PFSK-1 (cell line): Measurements from ENCODE around the gene COIL.

Source experiments
- FOXP2 ChIP-seq: optimal IDR thresholded peaks from 2 replicates; pipeline ENCODE3; 2011; ENCODE audit warnings: borderline replicate concordance, control low read depth, inconsistent platforms; ENCODE audit not compliant: insufficient read depth; ENCODE audit errors: extremely low read length, extremely low read depth
- POLR2AphosphoS5 ChIP-seq: IDR thresholded peaks from 2 replicates; pipeline ENCODE4 v1.6.1; 2012; ENCODE audit warnings: low read depth, mild to moderate bottlenecking, control low read depth, low read length, moderate library complexity
- SIN3A ChIP-seq: IDR thresholded peaks from 2 replicates; pipeline ENCODE4 v1.6.1; 2012; ENCODE audit warnings: mild to moderate bottlenecking, low read length, moderate library complexity, borderline replicate concordance; ENCODE audit not compliant: insufficient read depth
- TAF1 ChIP-seq: IDR thresholded peaks from 2 replicates; pipeline ENCODE4 v1.6.1; 2012; ENCODE audit warnings: low read length, control low read depth, borderline replicate concordance; ENCODE audit not compliant: insufficient read depth
- TF ChIP-seq, protein P1 (sequence below), 2 experiments: IDR thresholded peaks; 2 replicates each; pipeline versions ENCODE4 v1.6.1 to v1.8.0; 2011 to 2012; ENCODE audit warnings: low read depth in 2 of 2, low read length in 2 of 2, control low read depth in 1 of 2, inconsistent platforms in 1 of 2, mild to moderate bottlenecking in 1 of 2, moderate library complexity in 1 of 2; ENCODE audit not compliant: insufficient read depth in 1 of 2

The COIL gene

DNA sequence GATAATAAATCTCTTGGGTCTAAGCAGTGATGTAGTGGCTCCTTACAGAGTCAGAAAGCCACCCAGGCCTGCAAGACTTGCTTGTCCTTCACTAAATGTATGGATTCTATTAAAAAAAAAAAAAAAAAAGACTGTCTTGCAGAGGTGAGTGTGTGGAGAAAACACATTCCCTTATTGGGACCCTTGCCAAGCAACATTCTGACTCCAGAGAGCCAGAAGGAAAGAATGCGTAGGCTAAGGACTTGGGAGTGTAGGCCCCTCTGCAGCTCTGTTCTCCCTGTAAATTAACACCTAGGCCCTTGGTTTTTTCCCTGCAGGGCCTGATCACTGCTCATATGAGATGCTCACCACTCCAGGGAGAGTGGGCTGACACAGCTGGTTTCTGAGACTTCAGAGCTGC is 34.9 kb upstream of the COIL start:
- TF ChIP-seq POLR2AphosphoS5, result no peak
- TF ChIP-seq, protein P1, sequence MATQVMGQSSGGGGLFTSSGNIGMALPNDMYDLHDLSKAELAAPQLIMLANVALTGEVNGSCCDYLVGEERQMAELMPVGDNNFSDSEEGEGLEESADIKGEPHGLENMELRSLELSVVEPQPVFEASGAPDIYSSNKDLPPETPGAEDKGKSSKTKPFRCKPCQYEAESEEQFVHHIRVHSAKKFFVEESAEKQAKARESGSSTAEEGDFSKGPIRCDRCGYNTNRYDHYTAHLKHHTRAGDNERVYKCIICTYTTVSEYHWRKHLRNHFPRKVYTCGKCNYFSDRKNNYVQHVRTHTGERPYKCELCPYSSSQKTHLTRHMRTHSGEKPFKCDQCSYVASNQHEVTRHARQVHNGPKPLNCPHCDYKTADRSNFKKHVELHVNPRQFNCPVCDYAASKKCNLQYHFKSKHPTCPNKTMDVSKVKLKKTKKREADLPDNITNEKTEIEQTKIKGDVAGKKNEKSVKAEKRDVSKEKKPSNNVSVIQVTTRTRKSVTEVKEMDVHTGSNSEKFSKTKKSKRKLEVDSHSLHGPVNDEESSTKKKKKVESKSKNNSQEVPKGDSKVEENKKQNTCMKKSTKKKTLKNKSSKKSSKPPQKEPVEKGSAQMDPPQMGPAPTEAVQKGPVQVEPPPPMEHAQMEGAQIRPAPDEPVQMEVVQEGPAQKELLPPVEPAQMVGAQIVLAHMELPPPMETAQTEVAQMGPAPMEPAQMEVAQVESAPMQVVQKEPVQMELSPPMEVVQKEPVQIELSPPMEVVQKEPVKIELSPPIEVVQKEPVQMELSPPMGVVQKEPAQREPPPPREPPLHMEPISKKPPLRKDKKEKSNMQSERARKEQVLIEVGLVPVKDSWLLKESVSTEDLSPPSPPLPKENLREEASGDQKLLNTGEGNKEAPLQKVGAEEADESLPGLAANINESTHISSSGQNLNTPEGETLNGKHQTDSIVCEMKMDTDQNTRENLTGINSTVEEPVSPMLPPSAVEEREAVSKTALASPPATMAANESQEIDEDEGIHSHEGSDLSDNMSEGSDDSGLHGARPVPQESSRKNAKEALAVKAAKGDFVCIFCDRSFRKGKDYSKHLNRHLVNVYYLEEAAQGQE (IDR thresholded peaks at IDR 0.05; ENCODE audit: insufficient read depth in 1 of 2, low read depth in 2 of 2, low read length in 2 of 2), result no peak

DNA sequence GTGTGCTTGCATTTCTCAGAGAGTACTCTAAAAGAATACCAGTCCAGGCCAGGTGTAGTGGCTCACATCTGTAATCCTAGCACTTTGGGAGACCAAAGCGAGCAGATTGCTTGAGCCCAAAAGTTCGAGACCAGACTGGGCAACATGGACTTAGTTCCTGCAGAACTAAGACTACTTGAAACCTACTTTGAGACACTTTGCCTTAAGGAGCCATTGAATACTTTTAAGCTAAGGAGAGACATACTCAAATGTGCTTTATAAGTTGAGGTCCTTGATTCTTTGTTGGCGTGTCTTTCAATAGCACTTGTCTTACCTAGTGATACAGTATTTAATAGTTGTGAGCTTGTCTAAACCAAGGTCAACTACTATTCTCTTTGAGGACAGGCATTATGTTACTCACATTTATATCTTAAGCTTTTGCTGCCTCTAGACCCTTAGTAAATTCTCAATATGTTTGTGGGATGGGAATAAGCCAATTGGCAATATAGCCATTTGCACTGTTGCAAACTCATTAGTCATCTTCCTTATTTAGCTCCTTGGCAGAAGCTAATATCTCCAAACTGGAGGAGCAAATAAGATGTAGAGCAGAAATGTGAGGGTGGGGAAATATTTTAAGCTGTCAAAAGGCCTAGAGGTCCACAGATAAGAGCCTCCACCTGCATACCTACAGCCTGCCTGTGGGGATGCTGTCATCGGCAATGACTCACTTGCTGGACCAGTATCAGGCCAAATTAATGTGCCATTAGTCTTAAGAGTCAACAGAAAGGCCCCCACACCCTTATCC is 33.4 kb upstream of the COIL start:
- TF ChIP-seq POLR2AphosphoS5 (no peak), SIN3A (no peak), TAF1 (no peak), FOXP2 (no peak)
- TF ChIP-seq, protein P1 (IDR thresholded peaks at IDR 0.05; ENCODE audit: insufficient read depth in 1 of 2, low read depth in 2 of 2, low read length in 2 of 2), result no peak

DNA sequence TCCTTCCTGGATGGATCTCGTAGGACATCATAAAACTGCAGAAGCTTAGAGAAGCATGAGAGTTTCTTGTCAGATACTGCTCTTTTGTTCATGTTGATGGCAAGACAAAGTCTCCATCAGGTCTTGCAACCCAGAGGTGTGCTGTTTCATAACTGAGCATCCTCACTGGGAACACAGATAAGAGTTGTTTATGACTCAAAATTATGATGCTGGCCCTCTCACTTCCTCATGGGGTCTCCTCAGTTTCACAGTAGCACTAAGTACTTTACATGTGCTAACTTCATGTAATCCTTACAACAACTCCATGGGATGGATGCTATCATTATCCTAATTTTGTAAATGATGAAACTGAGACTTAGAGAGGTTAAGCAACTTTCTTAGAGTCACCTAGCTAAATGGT is 31.5 kb upstream of the COIL start:
- no peak for TF ChIP-seq FOXP2
- TF ChIP-seq, protein P1 (IDR thresholded peaks at IDR 0.05; ENCODE audit: insufficient read depth in 1 of 2, low read depth in 2 of 2, low read length in 2 of 2), result no peak
- no peak for TF ChIP-seq SIN3A
- TF ChIP-seq POLR2AphosphoS5, result no peak
- no peak for TF ChIP-seq TAF1

DNA sequence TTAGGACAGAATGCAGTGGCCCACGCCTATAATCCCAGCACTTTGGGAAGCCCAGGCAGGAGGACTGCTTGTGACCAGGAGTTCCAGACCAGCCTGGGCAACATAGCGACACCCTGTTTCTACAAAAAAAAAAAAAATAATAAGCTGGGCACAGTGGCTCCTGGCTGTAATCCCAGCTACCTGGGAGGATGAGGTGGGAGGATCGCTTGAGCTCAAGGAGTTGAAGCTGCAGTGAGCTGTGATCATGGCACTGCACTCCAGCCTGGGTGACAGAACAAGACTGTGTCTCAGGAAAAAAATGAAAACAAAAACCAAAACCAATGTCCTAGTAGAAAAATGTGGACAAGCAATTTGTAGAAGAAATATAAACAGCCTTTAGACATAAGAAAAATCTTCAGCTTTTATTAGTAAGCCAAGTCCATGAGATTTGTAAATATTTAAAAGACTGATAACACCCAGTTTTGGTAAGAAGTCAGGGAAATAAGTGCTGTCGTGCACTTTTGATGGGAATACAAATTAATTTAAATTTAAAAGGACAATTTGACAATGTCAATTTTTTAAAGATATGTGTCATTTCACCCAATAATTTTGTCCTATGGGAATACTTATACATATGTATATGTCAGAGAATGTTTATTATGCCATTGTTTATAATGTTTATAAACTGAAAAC is 28.2 kb upstream of the COIL start:
- TF ChIP-seq SIN3A (no peak), POLR2AphosphoS5 (no peak), TAF1 (no peak), FOXP2 (no peak)
- TF ChIP-seq, protein P1 (IDR thresholded peaks at IDR 0.05; ENCODE audit: insufficient read depth in 1 of 2, low read depth in 2 of 2, low read length in 2 of 2), result no peak
